PC-3 (cell line): ENCODE results near the gene ZNF341.

Experiments
- CTCF ChIP-seq: fragments of 300-600 bp; sonication (generic); conservative IDR thresholded peaks from 2 replicates; pipeline ENCODE4 v1.5.1; 2017; ENCODE audit warnings: antibody characterized with exemption, low read depth, mild to moderate bottlenecking, low read length
- EZH2 ChIP-seq: fragments of 300-600 bp; sonication (generic); IDR thresholded peaks from one replicate; pipeline ENCODE4 v1.6.1; 2017; ENCODE audit warnings: antibody characterized with exemption, mild to moderate bottlenecking, low read length; ENCODE audit not compliant: unreplicated experiment
- EZH2phosphoT487 ChIP-seq: fragments of 300-600 bp; sonication (generic); IDR thresholded peaks from 2 replicates; pipeline ENCODE4 v1.6.1; 2018; ENCODE audit warnings: mild to moderate bottlenecking, antibody characterized with exemption, low read length, borderline replicate concordance

GRCh38 chr20:33769043-33769442 is 37.2 kb downstream of the ZNF341 start:
- TF ChIP-seq EZH2phosphoT487, result no peak
- no peak for TF ChIP-seq CTCF
- TF ChIP-seq EZH2, result no peak
